Fibroblast of pulmonary artery (primary cell): ENCODE measurements around the gene HPN.

Source experiments
- DNase-seq: peaks from one replicate; pipeline ENCODE4 v3.0.0-alpha.2; 2010; ENCODE audit warnings: low read depth
- H3K4me3 ChIP-seq: replicated peaks from 2 replicates; pipeline ENCODE4 v1.5.1; 2011; ENCODE audit warnings: low read depth, mild to moderate bottlenecking, control low read depth, low read length, moderate library complexity
- CTCF ChIP-seq: IDR thresholded peaks from 2 replicates; pipeline ENCODE4 v1.5.1; 2011; ENCODE audit warnings: mild to moderate bottlenecking, control low read depth, low read length, inconsistent platforms; ENCODE audit errors: missing control alignments

HPN gene

GRCh38 chr19:35081201-35081600 is 39.7 kb downstream of the HPN start:
- no peak overlapping the region for H3K4me3 ChIP-seq
- TF ChIP-seq CTCF, result no peak
- DNase-seq, result no peak

GRCh38 chr19:35083691-35084508 is 42.4 kb downstream of the HPN start:
- no peak overlapping the region for H3K4me3 ChIP-seq

GRCh38 chr19:35084509-35084762 is 42.9 kb downstream of the HPN start:
- DNase-seq, result no peak
- no peak overlapping the region for H3K4me3 ChIP-seq
- no peak for TF ChIP-seq CTCF

More at GRCh38 chr19:35083691-35084508, 42.4 kb downstream of the HPN start:
- no peak for TF ChIP-seq CTCF
- no peak for DNase-seq

GRCh38 chr19:35085947-35086346 is 44.4 kb downstream of the HPN start:
- no peak for TF ChIP-seq CTCF
- no peak for DNase-seq
- H3K4me3 ChIP-seq, result no peak overlapping the region

- H3K4me3 ChIP-seq, result no peak overlapping the region
- TF ChIP-seq CTCF, result no peak
- DNase-seq, result no peak
Observed at GRCh38 chr19:35086455-35086854, 44.9 kb downstream of the HPN start.

- H3K4me3 ChIP-seq, result no peak overlapping the region
- no peak for TF ChIP-seq CTCF
- no peak for DNase-seq
Observed at GRCh38 chr19:35087393-35087792, 45.9 kb downstream of the HPN start.
